HG02642 (cell line): ENCODE measurements around the gene ZNF821.
A peak's percentile ranks its signal among the peaks of the same experiment; 100 is the strongest.
"Not testable (repeated sequence)": the region's sequence is repeated elsewhere in the genome, so short reads cannot be mapped to it uniquely, and the experiment has no call there.

Experiments used
- ATAC-seq: cut with Tn5 transposase; IDR thresholded peaks from one replicate; pipeline ENCODE4 v1.9.1; 2021; ENCODE audit warnings: mild to moderate bottlenecking; ENCODE audit not compliant: unreplicated experiment, poor library complexity

The ZNF821 gene

GRCh38 chr16:71883849-71884638 is at the start of gene ZNF821:
ZNF821 (minus strand) TSS chr16:71884182; CDS start chr16:71879946, 4,236 bp downstream.
- ATAC-seq: peak; percentile 67

- no peak for ATAC-seq
Measured at GRCh38 chr16:71933017-71933416, 49.0 kb upstream of the ZNF821 start.

- ATAC-seq: no peak
Measured at GRCh38 chr16:71931599-71931998, 47.6 kb upstream of the ZNF821 start.

- ATAC-seq: no peak
Measured at GRCh38 chr16:71931001-71931400, 47.0 kb upstream of the ZNF821 start.

- no peak for ATAC-seq
Measured at GRCh38 chr16:71930013-71930563, 46.1 kb upstream of the ZNF821 start.

- no peak for ATAC-seq
Measured at GRCh38 chr16:71929048-71929447, 45.1 kb upstream of the ZNF821 start.

- no peak for ATAC-seq
Measured at GRCh38 chr16:71927787-71928186, 43.8 kb upstream of the ZNF821 start.

- ATAC-seq: no peak
Measured at GRCh38 chr16:71927383-71927782, 43.4 kb upstream of the ZNF821 start.

- ATAC-seq: no peak
Measured at GRCh38 chr16:71924710-71925109, 40.7 kb upstream of the ZNF821 start.

- ATAC-seq: no peak
Measured at GRCh38 chr16:71923941-71924690, 40.1 kb upstream of the ZNF821 start.

GRCh38 chr16:71920658-71921057 is 36.7 kb upstream of the ZNF821 start:
- no peak for ATAC-seq

GRCh38 chr16:71919035-71919434 is 35.1 kb upstream of the ZNF821 start:
- peak; percentile 67 for ATAC-seq

- ATAC-seq: no peak
Measured at GRCh38 chr16:71917900-71918299, 33.9 kb upstream of the ZNF821 start.

- no peak for ATAC-seq
Measured at GRCh38 chr16:71916397-71916920, 32.5 kb upstream of the ZNF821 start.

GRCh38 chr16:71915350-71915749 is 31.4 kb upstream of the ZNF821 start:
- no peak for ATAC-seq

- no peak for ATAC-seq
Measured at GRCh38 chr16:71914802-71915201, 30.8 kb upstream of the ZNF821 start.

- ATAC-seq: no peak
Measured at GRCh38 chr16:71912534-71913275, 28.7 kb upstream of the ZNF821 start.

GRCh38 chr16:71911121-71911520 is 27.1 kb upstream of the ZNF821 start:
- no peak for ATAC-seq

GRCh38 chr16:71905765-71906164 is 21.8 kb upstream of the ZNF821 start:
- not testable (repeated sequence) for ATAC-seq

- ATAC-seq: no peak
Measured at GRCh38 chr16:71904239-71904638, 20.3 kb upstream of the ZNF821 start.
